GM13976 (cell line): ENCODE data around the gene CAMSAP1.

ENCODE experiments used
- DNase-seq: peaks from one replicate; pipeline ENCODE4 v3.0.0; 2012; ENCODE audit warnings: low spot score
- CTCF ChIP-seq: IDR thresholded peaks from 2 replicates; pipeline ENCODE4 v1.5.1; 2012; ENCODE audit warnings: borderline replicate concordance, mild to moderate bottlenecking; ENCODE audit not compliant: insufficient read depth; ENCODE audit errors: extremely low read depth, missing control alignments, control extremely low read depth
- in situ Hi-C: fragments of 300-500 bp; cut with MboI; formaldehyde crosslinking; loops from one replicate; pipeline ENCODE4 v1.12.0; 2022; ENCODE audit warnings: low sequenced_read_pairs, mixed read lengths, inconsistent platforms; ENCODE audit not compliant: unreplicated experiment

Gene CAMSAP1

DNA sequence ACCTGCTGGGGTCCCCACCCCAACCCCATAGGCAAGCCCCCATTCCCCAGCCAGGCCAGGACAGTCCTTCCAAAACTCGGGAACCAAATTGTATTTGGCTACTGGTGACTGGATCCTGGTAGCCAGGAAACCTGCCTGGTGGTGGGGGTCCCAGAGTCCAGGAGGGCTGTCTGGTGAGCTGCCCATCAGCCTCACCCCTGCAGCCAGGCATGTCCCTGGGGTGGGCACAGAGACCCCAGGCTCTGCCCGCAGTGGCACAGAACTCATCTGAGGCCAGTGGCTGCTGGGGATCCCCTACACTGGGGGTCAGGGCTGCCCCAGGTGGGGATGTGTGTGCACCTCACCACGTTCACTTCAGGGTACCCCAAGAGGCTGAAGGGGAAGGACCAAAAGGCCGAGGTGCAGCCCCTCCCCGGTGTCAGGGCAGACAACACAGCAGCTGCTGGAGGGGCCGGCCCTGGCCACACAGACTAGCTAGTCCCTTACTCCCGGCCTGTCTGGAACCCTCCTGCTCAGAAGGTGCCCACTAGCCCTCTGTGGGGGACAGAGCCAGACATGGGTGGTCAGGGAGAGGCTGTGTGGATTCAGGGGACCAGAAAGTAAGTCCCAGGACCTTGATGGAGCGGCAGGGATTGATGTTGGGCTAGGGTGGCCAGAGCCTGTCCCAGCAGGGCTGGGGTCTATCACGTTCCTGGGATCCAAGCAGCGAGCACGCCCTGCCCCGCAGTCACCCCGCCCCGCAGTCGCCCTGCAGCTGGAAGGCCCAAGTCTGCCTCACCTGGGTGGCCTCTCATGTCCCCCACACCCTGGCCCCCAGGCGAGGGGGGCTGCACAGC is 113.9 kb downstream of the CAMSAP1 start:
- no peak for TF ChIP-seq CTCF

DNA sequence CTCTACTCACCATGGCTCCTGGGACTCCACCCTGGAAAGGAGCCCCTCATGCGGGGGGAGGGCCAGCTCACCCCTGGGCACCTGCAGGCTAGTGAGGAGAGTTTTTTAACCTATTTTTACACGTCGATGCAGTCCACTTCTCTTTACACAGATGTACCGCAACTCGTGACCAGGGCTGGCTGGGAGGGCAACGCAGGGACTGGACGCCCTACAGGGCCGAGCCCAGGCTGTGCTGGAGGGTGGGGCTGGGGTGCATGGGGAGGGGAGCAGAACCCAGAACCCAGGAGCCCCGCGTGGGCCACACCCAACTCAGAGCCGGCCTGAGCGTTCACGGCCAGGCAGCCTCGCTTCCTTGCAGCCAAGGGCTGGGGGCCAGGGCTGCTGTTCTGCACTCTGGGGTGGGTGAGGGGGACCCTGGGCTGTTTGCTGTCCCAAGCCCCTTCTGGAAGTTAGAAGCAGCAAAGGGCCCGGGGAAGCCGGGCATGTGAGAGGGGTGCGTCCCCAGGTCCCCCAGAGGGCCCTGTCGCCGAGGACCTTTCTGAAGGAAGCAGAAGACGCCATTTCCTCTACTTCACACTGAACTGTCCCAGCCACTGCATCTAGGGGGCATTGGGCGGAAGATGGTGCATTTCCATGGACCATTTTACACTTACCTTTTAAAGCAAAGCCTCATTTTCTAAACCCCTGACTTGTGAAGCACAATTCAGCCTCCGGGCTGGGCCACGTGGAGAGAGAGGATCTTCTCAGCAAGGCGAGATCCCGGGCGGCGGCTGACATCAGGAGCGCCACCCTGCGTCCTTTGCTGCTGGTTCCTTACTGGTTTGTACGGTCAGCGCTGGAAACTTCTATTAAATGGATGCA is 114.8 kb downstream of the CAMSAP1 start:
- in situ Hi-C loops = no loop called here
- no peak for TF ChIP-seq CTCF
- no peak for DNase-seq

More for the DNA sequence above, 113.9 kb downstream of the CAMSAP1 start:
- in situ Hi-C loops = no loop called here
- DNase-seq = no peak

- in situ Hi-C loops = no loop called here
- no peak for DNase-seq
Measured at GRCh38 chr9:135791431-135792267, 115.7 kb downstream of the CAMSAP1 start.

DNA sequence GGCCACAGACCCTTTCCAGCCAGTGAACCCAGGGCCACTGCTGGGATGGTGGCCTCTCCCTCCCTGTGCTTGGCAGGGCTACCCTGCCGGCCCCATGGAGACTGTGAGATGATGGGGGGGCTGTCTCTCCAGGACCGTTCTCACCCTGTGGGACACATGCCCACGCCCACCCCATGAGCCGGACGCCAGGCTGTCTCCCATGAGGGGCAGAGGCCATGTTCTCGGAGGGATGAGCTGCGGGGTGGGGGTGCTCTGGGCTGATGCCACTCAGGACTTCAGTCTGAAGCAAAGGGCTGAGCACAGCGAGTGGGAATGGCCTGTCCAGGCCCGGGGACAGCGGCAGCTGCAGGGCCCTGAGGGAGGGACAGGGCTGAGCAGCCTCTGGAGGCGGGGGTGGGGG is 116.5 kb downstream of the CAMSAP1 start:
- in situ Hi-C loops = no loop called here
- no peak for DNase-seq
- TF ChIP-seq CTCF = no peak

More at GRCh38 chr9:135791431-135792267, 115.7 kb downstream of the CAMSAP1 start:
- no peak for TF ChIP-seq CTCF

GRCh38 chr9:135790356-135790755 is 117.0 kb downstream of the CAMSAP1 start:
- TF ChIP-seq CTCF = no peak
- DNase-seq = no peak
- in situ Hi-C loops = no loop called here

DNA sequence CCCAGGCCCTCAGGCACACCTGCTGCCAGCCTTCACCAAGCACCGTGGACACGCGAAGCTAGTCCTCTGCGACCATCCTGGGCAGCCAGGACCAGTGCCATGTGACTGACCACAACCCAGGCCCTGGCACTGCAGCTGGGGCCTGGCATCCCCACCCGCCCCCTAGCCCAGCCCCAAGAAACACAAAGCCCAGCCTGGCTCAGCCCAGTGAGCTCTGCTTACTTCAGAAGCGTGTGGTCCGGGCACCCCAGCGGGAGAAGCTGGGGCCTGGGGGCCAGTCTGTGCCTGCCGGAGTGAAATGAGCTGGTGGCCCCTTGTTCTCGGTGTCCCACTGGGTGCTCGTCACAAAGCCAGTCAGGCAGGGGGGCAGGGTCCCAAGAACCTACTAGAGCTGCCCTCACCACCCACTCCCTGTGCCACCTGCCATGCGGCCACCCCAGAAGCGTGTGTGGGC is 117.5 kb downstream of the CAMSAP1 start:
- DNase-seq = no peak
- no peak for TF ChIP-seq CTCF
- in situ Hi-C loops = no loop called here
